Stimulated activated CD8-positive, alpha-beta memory T cell treated with anti-CD3 and anti-CD28 coated beads, Interleukin-4, amount 100 ng/mL, for 24 hours (primary cell): ENCODE measurements around the gene KIFC3.

Source experiments
- DNase-seq: peaks from one replicate; pipeline ENCODE4 v3.0.0-alpha.2; 2020; ENCODE audit warnings: low read depth

The KIFC3 gene

GRCh38 chr16:57764341-57765159 lies 37.7 kb downstream of the KIFC3 start:
- DNase-seq: peak; percentile 4

GRCh38 chr16:57764006-57764340 lies 38.3 kb downstream of the KIFC3 start:
- DNase-seq: no peak

GRCh38 chr16:57763285-57764005 lies 38.8 kb downstream of the KIFC3 start:
- no peak for DNase-seq

- no peak for DNase-seq
These were observed 39.8 kb downstream of the KIFC3 start for GRCh38 chr16:57762365-57763040.

GRCh38 chr16:57761957-57762356 lies 40.3 kb downstream of the KIFC3 start:
- no peak for DNase-seq

- DNase-seq: no peak
These were observed 41.0 kb downstream of the KIFC3 start for GRCh38 chr16:57761301-57761700.

GRCh38 chr16:57760357-57761160 lies 41.7 kb downstream of the KIFC3 start:
- no peak for DNase-seq

- no peak for DNase-seq
These were observed 42.5 kb downstream of the KIFC3 start for GRCh38 chr16:57759541-57760356.

- no peak for DNase-seq
These were observed 43.2 kb downstream of the KIFC3 start for GRCh38 chr16:57759131-57759530.

GRCh38 chr16:57758331-57759117 lies 43.8 kb downstream of the KIFC3 start:
- DNase-seq: no peak

- no peak for DNase-seq
These were observed 44.4 kb downstream of the KIFC3 start for GRCh38 chr16:57757883-57758282.

GRCh38 chr16:57757326-57757786 lies 44.9 kb downstream of the KIFC3 start:
- DNase-seq: peak; percentile 84

GRCh38 chr16:57756424-57757325 lies 45.6 kb downstream of the KIFC3 start:
- DNase-seq: no peak

GRCh38 chr16:57755726-57756423 lies 46.4 kb downstream of the KIFC3 start:
- no peak for DNase-seq

- DNase-seq: no peak
These were observed 47.1 kb downstream of the KIFC3 start for GRCh38 chr16:57755061-57755684.

- DNase-seq: no peak
These were observed 47.8 kb downstream of the KIFC3 start for GRCh38 chr16:57754354-57755060.
